K562 (cell line): ENCODE data around the gene ATF4. TPM values are rescaled to one million over a fixed set of nuclear protein-coding genes. Genes with fewer than 3 reads are reported as not detected.
A peak's percentile ranks its signal among the peaks of the same experiment; 100 is the strongest.

ENCODE experiments used
- ATAC-seq: fragments of 200-7000 bp; cut with Tn5 transposase; 3 replicates; pipeline ENCODE4 v1.9.1; 2020; ENCODE audit warnings: moderate library complexity
- BruUV-seq: library from RNA; stranded (reverse); fragments of 400-500 nt; replicated peaks from 2 replicates; lab custom pipeline; 2021; lab: Mats Ljungman, UMichigan
- CTCF ChIA-PET: fragments of 300-600 bp; formaldehyde crosslinking; extraction: SDS; loops from one replicate; lab custom pipeline; 2021; ENCODE audit warnings: low intra/inter-chr PET ratio; lab: Yijun Ruan, JAX
- POLR2A ChIA-PET: fragments of 300-600, 350-650 bp; sonication (Branson Sonifier 250); formaldehyde crosslinking; extraction: SDS; loops from one replicate; lab custom pipeline; 2021; ENCODE audit warnings: antibody characterized with exemption, inconsistent platforms; lab: Yijun Ruan, JAX
- DNase-seq, 4 experiments: peaks; one replicate each; pipeline versions ENCODE4 v3.0.0 to v3.0.0-alpha.2; 2011 to 2018; ENCODE audit warnings: low spot score in 3 of 4, mixed read lengths in 3 of 4; ENCODE audit errors: extremely low read depth in 1 of 4
- FAIRE-seq: peaks from 2 replicates; lab custom pipeline; 2011; peaks lifted over from hg19 to GRCh38; lab: Jason Lieb, UNC
- H2AFZ ChIP-seq: 2 replicates; pipeline ENCODE4 v1.6.0; 2011; ENCODE audit warnings: low read depth, low read length, control low read depth, inconsistent platforms
- H3K27ac ChIP-seq: fragments of 200-600 bp; 3 replicates; pipeline ENCODE4 v1.8.0; 2011; ENCODE audit warnings: low read depth, mild to moderate bottlenecking, control low read depth, inconsistent platforms, low read length, moderate library complexity, mixed read lengths; ENCODE audit errors: extremely low read depth
- H3K27me3 ChIP-seq, 2 experiments: fragments of 300-600 bp in 1 of 2; 2 replicates in 1 of 2; 3 replicates in 1 of 2; pipeline versions ENCODE4 v1.6.0 to v1.8.0; 2011; ENCODE audit warnings: inconsistent platforms in 2 of 2, low read length in 2 of 2, mild to moderate bottlenecking in 1 of 2, mixed read lengths in 1 of 2, moderate library complexity in 1 of 2; ENCODE audit not compliant: control insufficient read depth in 2 of 2, insufficient read depth in 2 of 2
- H3K36me3 ChIP-seq: fragments of 300-600 bp; 3 replicates; pipeline ENCODE4 v1.8.0; 2011; ENCODE audit warnings: mild to moderate bottlenecking, low read length, inconsistent platforms; ENCODE audit not compliant: control insufficient read depth, insufficient read depth
- H3K4me1 ChIP-seq, 2 experiments: fragments of 200-600 bp in 1 of 2; replicated peaks in 1 of 2; 2 replicates in 1 of 2; 3 replicates in 1 of 2; pipeline versions ENCODE4 v1.5.1 to v1.8.0; 2011; ENCODE audit warnings: inconsistent platforms in 2 of 2, low read length in 2 of 2, mild to moderate bottlenecking in 1 of 2, mixed read lengths in 1 of 2, moderate library complexity in 1 of 2; ENCODE audit not compliant: control insufficient read depth in 2 of 2, insufficient read depth in 2 of 2
- H3K4me2 ChIP-seq: 2 replicates; pipeline ENCODE4 v1.6.1; 2011; ENCODE audit warnings: low read length, control low read depth, inconsistent platforms, mixed read lengths; ENCODE audit not compliant: insufficient read depth
- H3K4me3 ChIP-seq: fragments of 200-600 bp; sonication (generic), shearing (Covaris generic); 2 replicates; pipeline ENCODE4 v1.5.1; 2016; ENCODE audit warnings: control low read depth, inconsistent platforms
- H3K79me2 ChIP-seq: fragments of 200-600 bp; 3 replicates; pipeline ENCODE4 v1.8.0; 2011; ENCODE audit warnings: low read length, inconsistent platforms; ENCODE audit not compliant: control insufficient read depth, insufficient read depth
- H3K9ac ChIP-seq, 2 experiments: 2 replicates each; pipeline versions ENCODE4 v1.6.0 to v1.6.1; 2011; ENCODE audit warnings: low read depth in 2 of 2, low read length in 2 of 2, control low read depth in 1 of 2, inconsistent platforms in 1 of 2, mild to moderate bottlenecking in 1 of 2, mixed read lengths in 1 of 2; ENCODE audit not compliant: insufficient read depth in 1 of 2
- H3K9me1 ChIP-seq: one replicate; pipeline ENCODE4 v1.6.0; 2011; ENCODE audit warnings: inconsistent platforms, mild to moderate bottlenecking, low read length, moderate library complexity; ENCODE audit not compliant: control insufficient read depth, insufficient read depth
- H3K9me3 ChIP-seq: replicated peaks from 2 replicates; pipeline ENCODE4 v1.5.1; 2011; ENCODE audit warnings: low read depth, low read length, inconsistent platforms; ENCODE audit not compliant: control insufficient read depth, insufficient read depth
- H4K20me1 ChIP-seq: replicated peaks from 2 replicates; pipeline ENCODE4 v1.6.1; 2011; ENCODE audit warnings: low read length, inconsistent platforms, mixed read lengths; ENCODE audit not compliant: control insufficient read depth, insufficient read depth
- CBX8 ChIP-seq: fragments of 200-600 bp; sonication (generic); IDR thresholded peaks from 2 replicates; pipeline ENCODE4 v1.6.1; 2012; ENCODE audit warnings: borderline replicate concordance, mixed run types, low read depth, mild to moderate bottlenecking, moderate library complexity, mixed read lengths, low read length, control low read depth, inconsistent platforms; ENCODE audit not compliant: poor library complexity, severe bottlenecking; ENCODE audit errors: extremely low read depth
- DDX20 ChIP-seq: fragments of 450-650 bp; IDR thresholded peaks from 2 replicates; pipeline ENCODE4 v1.6.1; 2016; ENCODE audit warnings: missing genetic modification characterization, low read depth, mild to moderate bottlenecking, missing compliant biosample characterization, moderate library complexity
- RBFOX2 ChIP-seq: fragments of 200-400 bp; formaldehyde crosslinking; IDR thresholded peaks from 2 replicates; pipeline ENCODE4 v1.6.1; 2017; ENCODE audit warnings: low read depth, mild to moderate bottlenecking, low read length, moderate library complexity
- RBM15 ChIP-seq: fragments of 200-400 bp; formaldehyde crosslinking; IDR thresholded peaks from 2 replicates; pipeline ENCODE4 v1.6.1; 2018; ENCODE audit warnings: mild to moderate bottlenecking, low read length, moderate library complexity; ENCODE audit not compliant: insufficient read depth
- RBM25 ChIP-seq: fragments of 200-400 bp; formaldehyde crosslinking; IDR thresholded peaks from 2 replicates; pipeline ENCODE4 v1.6.1; 2018; ENCODE audit warnings: low read length, low read depth, moderate library complexity; ENCODE audit not compliant: severe bottlenecking
- TFAM ChIP-seq: fragments of 250-450 bp; sonication (Bioruptor Pico); conservative IDR thresholded peaks from 2 replicates; pipeline ENCODE4 v1.5.0; 2021; ENCODE audit warnings: mild to moderate bottlenecking, moderate library complexity
- ZNF121 ChIP-seq: sonication (generic); formaldehyde crosslinking; conservative IDR thresholded peaks from 2 replicates; pipeline ENCODE4 v1.8.0; 2022; ENCODE audit warnings: missing genetic modification reagents
- ZNF785 ChIP-seq: fragments of 250-450 bp; sonication (Bioruptor Pico); IDR thresholded peaks from 2 replicates; pipeline ENCODE4 v1.4.0; 2020; ENCODE audit warnings: mild to moderate bottlenecking
- WGBS: fragments of 100-300 bp; shearing (Covaris generic); methylation state at CpG from one replicate; pipeline ENCODE4 v1.1.6; 2016; ENCODE audit warnings: low coverage, mixed read lengths; ENCODE audit not compliant: insufficient coverage; ENCODE audit errors: missing lambda C conversion rate; 5-methylcytosine and 5-hydroxymethylcytosine counted together
- in situ Hi-C: fragments of 300-500 bp; cut with MboI; formaldehyde crosslinking; loops from 4 replicates; pipeline ENCODE4 v1.15.0; 2018; ENCODE audit warnings: inconsistent platforms, mixed read lengths
- intact Hi-C: fragments of 100-400 bp; cut with micrococcal nuclease; formaldehyde crosslinking; loops from 2 replicates; pipeline ENCODE4 v1.14.2; 2022
- polyA plus RNA-seq, 8 experiments: library from polyadenylated mRNA; depleted of rRNA in 4 of 8; stranded (reverse) in 5 of 8; unstranded in 3 of 8; fragments of >200 nt; fragmentation: Nextera tagmentation in 2 of 8; fragmentation: Illumina TruSeq in 1 of 8; extraction: Ambion mirVana in 2 of 8; extraction: Trizol in 1 of 8; gene quantifications; 2 replicates each; pipeline versions ENCODE4 v1.2.1 to v1.2.3, GENCODE V29; 2011 to 2014; ENCODE audit warnings: inconsistent platforms in 1 of 8, missing spikeins in 1 of 8
- total RNA-seq, 7 experiments: library from RNA; depleted of rRNA in 6 of 7; stranded (reverse); fragments of >200 nt in 6 of 7; fragmentation: Illumina TruSeq in 2 of 7; extraction: Trizol in 2 of 7; gene quantifications; 2 replicates each; pipeline versions ENCODE4 v1.2.1 to v1.2.3, GENCODE V29; 2011 to 2021; ENCODE audit warnings: low replicate concordance in 1 of 7
- TF ChIP-seq, protein P1 (sequence below), 2 experiments: fragments of 450-650 bp; IDR thresholded peaks; 2 replicates each; pipeline ENCODE4 v1.6.1; 2016
- TF ChIP-seq, protein P2 (sequence below): fragments of 450-650 bp; IDR thresholded peaks from 2 replicates; pipeline ENCODE4 v1.6.1; 2017; ENCODE audit warnings: antibody characterized with exemption
- TF ChIP-seq, protein P3 (sequence below): fragments of 200-800 bp; sonication (Bioruptor generic); IDR thresholded peaks from 2 replicates; pipeline ENCODE4 v1.6.1; 2016; ENCODE audit warnings: missing genetic modification characterization, missing compliant biosample characterization

The ATF4 gene
- total and polyA plus RNA-seq, 9 of the 15 experiments (the other 6 are each of a cell fraction or from before 2014, with no cell fraction given): 93.1 to 723 (median 355) TPM

DNA sequence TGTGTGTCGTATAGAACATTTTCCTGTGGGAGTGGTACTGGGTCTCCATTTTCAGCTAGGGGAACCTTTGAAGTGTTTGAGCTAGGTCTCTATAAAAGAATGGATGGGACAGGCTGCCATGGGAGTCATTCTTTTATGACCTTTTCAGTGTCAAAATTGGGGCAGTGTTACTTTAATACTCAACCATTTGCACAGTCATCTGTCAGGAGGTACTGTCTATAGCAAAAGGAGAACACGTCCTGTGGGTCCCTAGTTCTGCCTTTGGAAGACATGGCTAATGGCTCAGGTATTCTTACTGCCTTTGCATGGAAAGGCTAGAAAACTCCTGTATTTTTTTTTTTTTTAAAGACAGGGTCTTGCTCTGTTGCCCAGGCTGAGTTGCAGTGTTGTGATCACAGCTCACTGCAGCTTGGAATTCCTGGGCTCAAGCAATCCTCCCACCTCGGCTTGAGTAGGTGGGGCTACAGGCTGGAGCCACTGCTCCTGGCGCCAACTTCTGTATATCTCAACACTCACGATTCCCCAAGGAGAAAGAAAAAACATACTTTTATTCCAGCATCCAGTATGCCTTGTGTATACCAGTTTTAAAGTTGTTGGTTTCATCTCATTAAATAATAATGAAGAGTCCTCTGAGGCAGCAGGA is 2.1 kb upstream of the ATF4 start:
- 17% methylated on average over 5 of the region's 5 CpGs for WGBS
- Histone ChIP-seq H3K36me3 (peaks cover 71% of the 10 kb centered on the region), H3K9ac (peak overlapping the region; percentile 66 to 100), H3K27me3 (no peaks in the 10 kb centered on the region), H4K20me1 (peaks cover 35% of the 10 kb centered on the region), H3K4me1 (peaks cover 22 to 28% of the 10 kb centered on the region in 2 experiments; a peak in 4 of 5 replicates), H3K27ac (peak overlapping the region; percentile 100), H3K79me2 (peaks cover 74% of the 10 kb centered on the region), H3K4me3 (peak overlapping the region; percentile 99), H3K4me2 (peak overlapping the region; percentile 97), H3K9me1 (no peaks in the 10 kb centered on the region), H3K9me3 (no peaks in the 10 kb centered on the region), H2AFZ (no peak overlapping the region)
- in situ Hi-C loops: no loop called here
- POLR2A ChIA-PET: interaction anchor here (1.1 to 2.8 kb wide), 7 partner anchors 11 to 200 kb away, joined by 3 to 15 read pairs (median 4); partner anchors contain the start of gene MIEF1
- DNase-seq (no peak), FAIRE-seq (peak; percentile 73), ATAC-seq (no peak)
- BruUV-seq: no TSS peak
- intact Hi-C loops: loop anchor here (2.0 to 5.0 kb wide), 3 partner anchors 21 to 131 kb away; no protein-coding TSS in a partner anchor
- CTCF ChIA-PET: interaction anchor here (1.4 kb wide), 1 partner anchor 21 kb away, joined by 3 read pairs; no protein-coding TSS in a partner anchor
- TF ChIP-seq, protein P1, sequence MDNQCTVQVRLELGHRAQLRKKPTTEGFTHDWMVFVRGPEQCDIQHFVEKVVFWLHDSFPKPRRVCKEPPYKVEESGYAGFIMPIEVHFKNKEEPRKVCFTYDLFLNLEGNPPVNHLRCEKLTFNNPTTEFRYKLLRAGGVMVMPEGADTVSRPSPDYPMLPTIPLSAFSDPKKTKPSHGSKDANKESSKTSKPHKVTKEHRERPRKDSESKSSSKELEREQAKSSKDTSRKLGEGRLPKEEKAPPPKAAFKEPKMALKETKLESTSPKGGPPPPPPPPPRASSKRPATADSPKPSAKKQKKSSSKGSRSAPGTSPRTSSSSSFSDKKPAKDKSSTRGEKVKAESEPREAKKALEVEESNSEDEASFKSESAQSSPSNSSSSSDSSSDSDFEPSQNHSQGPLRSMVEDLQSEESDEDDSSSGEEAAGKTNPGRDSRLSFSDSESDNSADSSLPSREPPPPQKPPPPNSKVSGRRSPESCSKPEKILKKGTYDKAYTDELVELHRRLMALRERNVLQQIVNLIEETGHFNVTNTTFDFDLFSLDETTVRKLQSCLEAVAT (IDR thresholded peaks at IDR 0.05): peak in 1 of 2 experiments; percentile 38; a peak in 1 of 4 replicates
- TF ChIP-seq ZNF121 (CRISPR knock-in tag): peak; percentile 74
- no peak for TF ChIP-seq DDX20 (tag)
- TF ChIP-seq RBM15: no peak
- TF ChIP-seq, protein P2, sequence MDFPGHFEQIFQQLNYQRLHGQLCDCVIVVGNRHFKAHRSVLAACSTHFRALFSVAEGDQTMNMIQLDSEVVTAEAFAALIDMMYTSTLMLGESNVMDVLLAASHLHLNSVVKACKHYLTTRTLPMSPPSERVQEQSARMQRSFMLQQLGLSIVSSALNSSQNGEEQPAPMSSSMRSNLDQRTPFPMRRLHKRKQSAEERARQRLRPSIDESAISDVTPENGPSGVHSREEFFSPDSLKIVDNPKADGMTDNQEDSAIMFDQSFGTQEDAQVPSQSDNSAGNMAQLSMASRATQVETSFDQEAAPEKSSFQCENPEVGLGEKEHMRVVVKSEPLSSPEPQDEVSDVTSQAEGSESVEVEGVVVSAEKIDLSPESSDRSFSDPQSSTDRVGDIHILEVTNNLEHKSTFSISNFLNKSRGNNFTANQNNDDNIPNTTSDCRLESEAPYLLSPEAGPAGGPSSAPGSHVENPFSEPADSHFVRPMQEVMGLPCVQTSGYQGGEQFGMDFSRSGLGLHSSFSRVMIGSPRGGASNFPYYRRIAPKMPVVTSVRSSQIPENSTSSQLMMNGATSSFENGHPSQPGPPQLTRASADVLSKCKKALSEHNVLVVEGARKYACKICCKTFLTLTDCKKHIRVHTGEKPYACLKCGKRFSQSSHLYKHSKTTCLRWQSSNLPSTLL: no peak
- no peak for TF ChIP-seq ZNF785 (CRISPR knock-in tag)
- no peak for TF ChIP-seq CBX8
- TF ChIP-seq RBM25: peak; percentile 27
- TF ChIP-seq TFAM (CRISPR knock-in tag): no peak
- TF ChIP-seq RBFOX2: no peak
- TF ChIP-seq, protein P3, sequence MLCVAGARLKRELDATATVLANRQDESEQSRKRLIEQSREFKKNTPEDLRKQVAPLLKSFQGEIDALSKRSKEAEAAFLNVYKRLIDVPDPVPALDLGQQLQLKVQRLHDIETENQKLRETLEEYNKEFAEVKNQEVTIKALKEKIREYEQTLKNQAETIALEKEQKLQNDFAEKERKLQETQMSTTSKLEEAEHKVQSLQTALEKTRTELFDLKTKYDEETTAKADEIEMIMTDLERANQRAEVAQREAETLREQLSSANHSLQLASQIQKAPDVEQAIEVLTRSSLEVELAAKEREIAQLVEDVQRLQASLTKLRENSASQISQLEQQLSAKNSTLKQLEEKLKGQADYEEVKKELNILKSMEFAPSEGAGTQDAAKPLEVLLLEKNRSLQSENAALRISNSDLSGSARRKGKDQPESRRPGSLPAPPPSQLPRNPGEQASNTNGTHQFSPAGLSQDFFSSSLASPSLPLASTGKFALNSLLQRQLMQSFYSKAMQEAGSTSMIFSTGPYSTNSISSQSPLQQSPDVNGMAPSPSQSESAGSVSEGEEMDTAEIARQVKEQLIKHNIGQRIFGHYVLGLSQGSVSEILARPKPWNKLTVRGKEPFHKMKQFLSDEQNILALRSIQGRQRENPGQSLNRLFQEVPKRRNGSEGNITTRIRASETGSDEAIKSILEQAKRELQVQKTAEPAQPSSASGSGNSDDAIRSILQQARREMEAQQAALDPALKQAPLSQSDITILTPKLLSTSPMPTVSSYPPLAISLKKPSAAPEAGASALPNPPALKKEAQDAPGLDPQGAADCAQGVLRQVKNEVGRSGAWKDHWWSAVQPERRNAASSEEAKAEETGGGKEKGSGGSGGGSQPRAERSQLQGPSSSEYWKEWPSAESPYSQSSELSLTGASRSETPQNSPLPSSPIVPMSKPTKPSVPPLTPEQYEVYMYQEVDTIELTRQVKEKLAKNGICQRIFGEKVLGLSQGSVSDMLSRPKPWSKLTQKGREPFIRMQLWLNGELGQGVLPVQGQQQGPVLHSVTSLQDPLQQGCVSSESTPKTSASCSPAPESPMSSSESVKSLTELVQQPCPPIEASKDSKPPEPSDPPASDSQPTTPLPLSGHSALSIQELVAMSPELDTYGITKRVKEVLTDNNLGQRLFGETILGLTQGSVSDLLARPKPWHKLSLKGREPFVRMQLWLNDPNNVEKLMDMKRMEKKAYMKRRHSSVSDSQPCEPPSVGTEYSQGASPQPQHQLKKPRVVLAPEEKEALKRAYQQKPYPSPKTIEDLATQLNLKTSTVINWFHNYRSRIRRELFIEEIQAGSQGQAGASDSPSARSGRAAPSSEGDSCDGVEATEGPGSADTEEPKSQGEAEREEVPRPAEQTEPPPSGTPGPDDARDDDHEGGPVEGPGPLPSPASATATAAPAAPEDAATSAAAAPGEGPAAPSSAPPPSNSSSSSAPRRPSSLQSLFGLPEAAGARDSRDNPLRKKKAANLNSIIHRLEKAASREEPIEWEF (CRISPR knock-in tag): no peak
